AG09319 (cell line): Measurements from ENCODE around the gene ZMPSTE24.

Source experiments
- DNase-seq: peaks from one replicate; pipeline ENCODE4 v3.0.0-alpha.2; 2010; ENCODE audit warnings: low read depth; ENCODE audit errors: extremely low read depth
- CTCF ChIP-seq: IDR thresholded peaks from 2 replicates; pipeline ENCODE4 v1.5.1; 2011; ENCODE audit warnings: low read depth, mild to moderate bottlenecking, inconsistent platforms, low read length, moderate library complexity

ZMPSTE24 gene

GRCh38 chr1:40232444-40232843 lies 25.6 kb upstream of the ZMPSTE24 start:
- no peak for DNase-seq
- TF ChIP-seq CTCF = no peak

DNA sequence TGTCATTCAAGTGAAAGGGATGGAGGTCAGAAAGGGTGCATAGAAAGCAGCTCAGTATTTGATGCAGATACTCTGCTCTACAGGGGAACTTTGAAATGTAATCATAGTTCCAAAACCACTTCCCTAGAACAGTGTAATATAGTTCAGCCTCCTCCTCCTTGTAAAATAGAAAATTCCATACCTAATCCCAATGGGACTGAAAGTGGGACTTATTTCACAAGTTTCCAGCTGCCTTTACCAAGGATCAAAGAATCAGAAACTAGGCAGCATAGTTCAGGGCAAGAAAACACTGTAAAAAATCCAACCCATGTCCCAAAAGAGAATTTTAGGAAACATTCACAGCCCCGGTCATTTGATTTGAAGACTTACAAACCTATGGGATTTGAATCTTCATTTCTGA lies 18.4 kb upstream of the ZMPSTE24 start:
- TF ChIP-seq CTCF = no peak
- no peak for DNase-seq

GRCh38 chr1:40240390-40240789 lies 17.6 kb upstream of the ZMPSTE24 start:
- no peak for TF ChIP-seq CTCF
- DNase-seq = no peak

DNA sequence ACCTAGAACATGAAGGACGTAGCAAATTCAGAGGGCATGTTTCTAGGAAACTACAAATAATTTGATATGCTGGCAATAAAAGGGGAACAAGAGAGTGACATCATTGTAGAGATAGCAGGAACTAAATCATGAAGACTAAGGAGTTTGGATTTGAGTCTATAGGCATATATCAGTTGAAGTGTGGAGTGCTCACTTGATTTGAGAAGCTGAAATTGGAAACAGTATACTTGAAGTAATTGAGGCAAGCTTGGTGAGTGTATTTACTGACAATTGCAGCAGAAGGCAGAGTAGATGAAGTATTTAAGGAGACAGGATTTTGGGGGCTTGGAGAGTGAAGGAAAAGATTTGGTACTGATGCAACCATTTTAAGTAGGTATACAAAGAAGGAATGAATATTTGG lies 16.7 kb upstream of the ZMPSTE24 start:
- TF ChIP-seq CTCF = no peak
- DNase-seq = no peak

DNA sequence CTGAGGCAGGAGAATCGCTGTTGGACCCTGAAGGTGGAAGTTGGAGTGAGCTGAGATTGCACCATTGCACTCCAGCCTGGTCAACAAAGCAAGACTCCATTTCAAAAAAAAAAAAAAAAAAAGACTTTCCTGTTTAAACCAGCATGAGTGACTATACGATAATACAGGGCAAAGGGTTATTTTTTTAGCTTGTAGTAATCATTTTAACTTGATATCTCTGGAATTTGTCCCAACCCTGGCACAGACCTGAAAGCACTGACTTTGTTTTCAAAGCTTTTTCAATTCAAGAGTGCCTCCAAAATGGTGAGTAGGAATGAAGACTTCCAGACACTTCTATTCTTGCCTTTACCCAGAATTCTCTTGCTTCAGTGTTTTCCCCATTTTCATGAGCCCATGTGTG lies 14.7 kb upstream of the ZMPSTE24 start:
- TF ChIP-seq CTCF = no peak
- no peak for DNase-seq

- DNase-seq = no peak
- TF ChIP-seq CTCF = no peak
Observed at GRCh38 chr1:40244138-40244744, 13.8 kb upstream of the ZMPSTE24 start.

DNA sequence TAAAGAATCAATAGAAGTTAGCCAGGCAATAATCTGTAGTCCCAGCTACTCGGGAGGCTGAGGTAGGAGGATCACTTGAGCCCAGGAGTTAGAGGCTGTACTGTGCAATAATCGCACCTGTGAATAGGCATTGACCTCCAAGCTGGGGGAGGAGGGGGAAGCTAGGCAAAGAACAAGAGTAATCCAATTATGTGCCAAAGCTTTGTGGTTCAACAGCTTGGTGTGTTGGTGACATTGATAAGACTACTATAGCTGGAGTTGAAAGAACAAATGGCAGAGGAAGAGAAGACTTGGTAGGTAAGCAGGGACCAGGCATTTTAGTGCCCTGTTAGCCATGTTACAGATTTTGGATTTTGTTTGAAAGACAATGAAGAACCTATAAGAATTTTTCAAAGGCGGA lies 12.3 kb upstream of the ZMPSTE24 start:
- TF ChIP-seq CTCF = no peak
- no peak for DNase-seq
